SK-N-SH treated with all-trans-retinoic acid at 6 μM for 48 hours (cell line): ENCODE measurements around the gene NTF3.

Experiments used
- ATAC-seq: fragments of 200-7000 bp; cut with Tn5 transposase; 3 replicates; pipeline ENCODE4 v1.9.1; 2020; ENCODE audit warnings: mild to moderate bottlenecking, moderate library complexity
- ARNTL ChIP-seq: fragments of 450-650 bp; formaldehyde crosslinking; IDR thresholded peaks from 2 replicates; pipeline ENCODE4 v1.5.0; 2020; ENCODE audit warnings: low read depth, mild to moderate bottlenecking, moderate library complexity, borderline replicate concordance
- BACH2 ChIP-seq: fragments of 250-450 bp; sonication (Bioruptor Pico); IDR thresholded peaks from 2 replicates; pipeline ENCODE4 v1.9.0; 2021; ENCODE audit warnings: mild to moderate bottlenecking, borderline replicate concordance
- CREB5 ChIP-seq: fragments of 250-450 bp; sonication (Bioruptor Pico); IDR thresholded peaks from 2 replicates; pipeline ENCODE4 v1.5.1; 2020; ENCODE audit warnings: low read depth, mild to moderate bottlenecking, moderate library complexity
- CSDC2 ChIP-seq: fragments of 250-450 bp; sonication (Bioruptor Pico); IDR thresholded peaks from 2 replicates; pipeline ENCODE4 v1.5.0; 2020; ENCODE audit warnings: mild to moderate bottlenecking, moderate library complexity
- ESRRG ChIP-seq: fragments of 250-450 bp; sonication (Bioruptor Pico); IDR thresholded peaks from 2 replicates; pipeline ENCODE4 v1.6.1; 2021; ENCODE audit warnings: mild to moderate bottlenecking
- GLIS3 ChIP-seq: fragments of 250-450 bp; sonication (Bioruptor Pico); IDR thresholded peaks from 2 replicates; pipeline ENCODE4 v1.5.0; 2020; ENCODE audit warnings: mild to moderate bottlenecking, moderate library complexity
- ISL1 ChIP-seq: fragments of 250-450 bp; sonication (Bioruptor Pico); IDR thresholded peaks from 2 replicates; pipeline ENCODE4 v2.1.2; 2022; ENCODE audit warnings: mild to moderate bottlenecking, moderate library complexity
- OSR1 ChIP-seq: fragments of 250-450 bp; sonication (Bioruptor Pico); IDR thresholded peaks from 2 replicates; pipeline ENCODE4 v1.8.0; 2022; ENCODE audit warnings: moderate library complexity, mild to moderate bottlenecking, inconsistent platforms
- PATZ1 ChIP-seq: fragments of 250-450 bp; sonication (Bioruptor Pico); IDR thresholded peaks from 2 replicates; pipeline ENCODE4 v1.8.0; 2020; ENCODE audit warnings: mild to moderate bottlenecking, moderate library complexity, borderline replicate concordance
- POU6F1 ChIP-seq: fragments of 250-450 bp; sonication (Bioruptor Pico); IDR thresholded peaks from 2 replicates; pipeline ENCODE4 v1.8.0; 2021; ENCODE audit warnings: low read depth, mild to moderate bottlenecking, moderate library complexity, borderline replicate concordance
- PPARA ChIP-seq: fragments of 250-450 bp; sonication (Bioruptor Pico); IDR thresholded peaks from 2 replicates; pipeline ENCODE4 v1.5.0; 2020; ENCODE audit warnings: mild to moderate bottlenecking, borderline replicate concordance
- RARB ChIP-seq: fragments of 250-450 bp; sonication (Bioruptor Pico); IDR thresholded peaks from 2 replicates; pipeline ENCODE4 v1.8.0; 2021; ENCODE audit warnings: mild to moderate bottlenecking, moderate library complexity
- SNAI2 ChIP-seq: fragments of 250-450 bp; sonication (Bioruptor Pico); IDR thresholded peaks from 2 replicates; pipeline ENCODE4 v1.5.0; 2020; ENCODE audit warnings: mild to moderate bottlenecking, moderate library complexity
- TCF4 ChIP-seq: fragments of 250-450 bp; sonication (Bioruptor Pico); IDR thresholded peaks from 2 replicates; pipeline ENCODE4 v1.8.0; 2021; ENCODE audit warnings: mild to moderate bottlenecking, moderate library complexity, borderline replicate concordance
- TOX ChIP-seq: fragments of 250-450 bp; sonication (Bioruptor Pico); IDR thresholded peaks from 2 replicates; pipeline ENCODE4 v1.8.0; 2021; ENCODE audit warnings: mild to moderate bottlenecking, moderate library complexity, borderline replicate concordance
- TSHZ2 ChIP-seq: fragments of 250-450 bp; sonication (Bioruptor Pico); IDR thresholded peaks from 2 replicates; pipeline ENCODE4 v1.5.0; 2020; ENCODE audit warnings: mild to moderate bottlenecking, moderate library complexity
- ZC3H10 ChIP-seq: fragments of 250-450 bp; sonication (Bioruptor Pico); IDR thresholded peaks from 2 replicates; pipeline ENCODE4 v1.5.1; 2021; ENCODE audit warnings: mild to moderate bottlenecking, moderate library complexity
- ZFP3 ChIP-seq: fragments of 250-450 bp; sonication (Bioruptor Pico); IDR thresholded peaks from 2 replicates; pipeline ENCODE4 v1.5.0; 2020; ENCODE audit warnings: mild to moderate bottlenecking, moderate library complexity
- ZFP30 ChIP-seq: fragments of 450-650 bp; formaldehyde crosslinking; IDR thresholded peaks from 2 replicates; pipeline ENCODE4 v1.5.0; 2022; ENCODE audit warnings: mild to moderate bottlenecking, moderate library complexity
- ZNF565 ChIP-seq: fragments of 450-650 bp; formaldehyde crosslinking; conservative IDR thresholded peaks from 2 replicates; pipeline ENCODE4 v1.5.0; 2020; ENCODE audit warnings: low read depth, mild to moderate bottlenecking, moderate library complexity
- ZNF70 ChIP-seq: fragments of 450-650 bp; formaldehyde crosslinking; IDR thresholded peaks from 2 replicates; pipeline ENCODE4 v1.5.0; 2020; ENCODE audit warnings: mild to moderate bottlenecking, moderate library complexity
- ZNF8 ChIP-seq: fragments of 450-650 bp; formaldehyde crosslinking; IDR thresholded peaks from 2 replicates; pipeline ENCODE4 v1.5.0; 2020; ENCODE audit warnings: mild to moderate bottlenecking, moderate library complexity

NTF3 gene

GRCh38 chr12:5506295-5506694, 74.4 kb downstream of the NTF3 start:
- ATAC-seq, result no peak
- no peak for TF ChIP-seq TOX (CRISPR knock-in tag)
- TF ChIP-seq PPARA, result no peak
- no peak for TF ChIP-seq PATZ1 (CRISPR knock-in tag)
- TF ChIP-seq ZC3H10 (CRISPR knock-in tag), result no peak
- no peak for TF ChIP-seq GLIS3
- no peak for TF ChIP-seq ARNTL
- no peak for TF ChIP-seq TCF4 (CRISPR knock-in tag)
- TF ChIP-seq TSHZ2, result no peak
- no peak for TF ChIP-seq CSDC2
- no peak for TF ChIP-seq ZNF8
- no peak for TF ChIP-seq OSR1 (CRISPR knock-in tag)
- TF ChIP-seq ZFP3 (CRISPR knock-in tag), result no peak
- no peak for TF ChIP-seq POU6F1 (CRISPR knock-in tag)

GRCh38 chr12:5506821-5507231, 74.9 kb downstream of the NTF3 start:
- no peak for TF ChIP-seq PATZ1 (CRISPR knock-in tag)
- no peak for TF ChIP-seq OSR1 (CRISPR knock-in tag)
- no peak for TF ChIP-seq CSDC2
- TF ChIP-seq BACH2 (CRISPR knock-in tag), result no peak
- TF ChIP-seq ZNF565 (CRISPR knock-in tag), result no peak
- TF ChIP-seq SNAI2 (CRISPR knock-in tag), result no peak
- TF ChIP-seq ESRRG (CRISPR knock-in tag), result no peak
- no peak for TF ChIP-seq TSHZ2
- no peak for TF ChIP-seq RARB (CRISPR knock-in tag)
- no peak for TF ChIP-seq ZNF70 (CRISPR knock-in tag)
- TF ChIP-seq ZNF8, result no peak
- TF ChIP-seq ZFP3 (CRISPR knock-in tag), result no peak
- TF ChIP-seq PPARA, result no peak
- no peak for TF ChIP-seq ZC3H10 (CRISPR knock-in tag)
- TF ChIP-seq CREB5 (CRISPR knock-in tag), result no peak
- TF ChIP-seq ZFP30, result no peak
- no peak for TF ChIP-seq ISL1 (CRISPR knock-in tag)
- no peak for TF ChIP-seq ARNTL
- no peak for TF ChIP-seq GLIS3
- TF ChIP-seq TOX (CRISPR knock-in tag), result no peak
- TF ChIP-seq, all 23 proteins: peak for 0
- ATAC-seq, result no peak
